Hepatic stellate cell (primary cell): Measurements from ENCODE around the gene SCCPDH.

Experiments used
- DNase-seq: peaks from one replicate; pipeline ENCODE4 v3.0.0; 2011; ENCODE audit warnings: low spot score

Gene SCCPDH

GRCh38 chr1:246786606-246787238 lies 62.5 kb downstream of the SCCPDH start:
- DNase-seq, result no peak

DNA sequence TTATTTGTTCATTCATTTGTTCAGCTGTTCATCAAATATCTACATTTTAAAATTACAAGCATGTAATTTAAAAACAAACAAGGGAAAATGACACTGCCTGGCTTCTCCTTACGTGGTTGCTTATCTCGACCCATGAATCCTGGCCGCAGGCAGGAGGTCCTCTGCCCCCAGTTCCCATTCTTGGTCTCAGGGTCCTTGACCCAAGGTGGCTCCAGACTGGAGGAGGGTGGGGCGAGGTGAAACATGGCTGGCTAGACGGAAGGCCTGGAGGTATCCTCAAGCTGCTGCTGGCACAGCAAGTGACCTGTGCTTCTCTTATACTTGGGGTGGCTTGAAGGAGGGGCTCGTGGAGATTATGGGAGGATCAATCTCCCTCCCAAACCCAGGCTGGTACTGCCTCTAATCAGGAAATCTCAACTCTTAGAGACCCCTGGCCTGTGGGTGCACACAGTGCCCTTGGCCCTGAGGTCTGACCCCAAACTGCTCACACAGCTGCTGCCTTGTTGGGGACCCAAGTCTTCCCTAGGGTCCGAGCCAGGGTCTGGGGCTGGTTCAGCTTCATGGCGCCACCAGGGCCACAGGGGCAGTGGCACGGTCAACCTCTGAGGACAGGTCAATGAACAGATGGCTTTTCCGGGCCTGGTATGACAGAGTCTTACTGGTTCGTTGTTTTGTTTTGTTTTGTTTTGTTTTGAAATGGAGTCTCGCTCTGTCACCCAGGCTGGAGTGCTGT lies 63.7 kb downstream of the SCCPDH start:
- no peak for DNase-seq

DNA sequence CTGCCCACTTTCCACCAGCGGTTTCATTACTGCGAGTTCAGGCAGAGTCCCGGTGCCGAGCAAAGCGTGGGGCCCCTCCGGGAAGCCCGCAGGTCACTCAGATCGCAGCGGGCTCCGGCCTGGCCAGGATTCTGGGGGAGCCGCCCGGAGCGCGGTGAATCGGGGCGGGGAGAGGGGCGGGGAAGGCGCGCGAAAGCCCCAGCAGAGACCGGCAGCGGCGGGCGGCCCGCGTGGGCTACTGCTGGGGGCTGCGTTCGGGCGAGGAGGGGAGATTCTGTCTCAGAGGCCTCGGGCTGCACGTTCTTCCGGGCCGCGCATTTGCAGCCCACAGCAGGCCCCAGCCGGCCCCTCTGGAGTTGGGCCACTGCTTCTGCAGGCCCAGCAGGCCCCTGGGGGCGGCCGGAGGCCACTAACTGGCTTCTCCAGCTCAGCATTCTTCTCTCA lies 64.7 kb downstream of the SCCPDH start:
- no peak for DNase-seq

- DNase-seq, result no peak
Measured at GRCh38 chr1:246789454-246790339, 65.5 kb downstream of the SCCPDH start.

DNA sequence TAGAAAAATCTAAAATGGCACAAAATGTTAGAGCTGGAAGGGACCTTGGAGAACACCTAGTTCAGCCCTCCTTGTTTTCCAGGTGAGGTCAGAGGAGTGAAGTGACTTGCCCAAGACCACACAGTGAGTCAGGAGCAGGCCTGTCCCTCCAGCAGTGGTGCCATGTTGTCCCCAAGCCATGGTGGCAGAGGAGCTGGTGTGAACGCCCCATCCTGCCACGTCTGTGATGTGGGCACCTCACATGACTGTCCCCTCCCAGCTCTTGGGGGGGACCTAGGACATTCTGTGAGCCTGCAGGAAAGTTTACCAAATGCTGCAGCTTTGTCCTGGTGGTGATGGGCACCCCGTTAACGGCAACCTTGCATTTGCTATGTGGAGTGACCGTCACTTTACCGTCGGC lies 66.2 kb downstream of the SCCPDH start:
- no peak for DNase-seq

GRCh38 chr1:246790833-246791232 lies 66.6 kb downstream of the SCCPDH start:
- DNase-seq, result no peak

DNA sequence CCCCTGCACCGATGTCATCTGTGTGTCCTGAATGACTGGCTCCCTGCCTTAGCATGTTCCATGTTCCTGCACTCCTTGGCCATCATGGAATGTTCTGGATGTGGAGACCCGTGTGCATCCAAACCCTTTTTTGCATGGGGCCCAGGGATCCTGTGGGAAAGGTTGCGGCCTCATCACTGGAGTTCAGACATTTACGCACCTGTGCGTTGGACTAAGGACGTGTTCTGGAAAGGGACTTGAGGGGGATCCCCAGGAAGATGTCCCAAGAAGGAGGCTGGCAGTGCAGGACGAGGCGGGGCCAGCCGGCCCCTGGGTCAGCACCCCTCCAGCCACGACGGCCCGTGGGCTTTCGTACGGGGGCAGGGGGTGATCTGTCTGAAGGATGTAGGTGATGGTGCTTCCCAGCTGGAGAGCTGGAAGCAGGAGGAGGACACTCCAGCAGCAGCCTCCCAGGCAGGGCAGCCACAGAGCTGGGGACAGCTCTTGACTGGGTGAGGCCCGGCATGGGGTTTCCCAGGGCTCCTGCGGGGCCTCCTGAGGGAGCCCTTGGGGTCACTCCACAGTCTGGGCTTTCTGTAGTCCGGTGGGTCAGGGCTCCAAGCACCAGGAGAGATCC lies 67.2 kb downstream of the SCCPDH start:
- no peak for DNase-seq

DNA sequence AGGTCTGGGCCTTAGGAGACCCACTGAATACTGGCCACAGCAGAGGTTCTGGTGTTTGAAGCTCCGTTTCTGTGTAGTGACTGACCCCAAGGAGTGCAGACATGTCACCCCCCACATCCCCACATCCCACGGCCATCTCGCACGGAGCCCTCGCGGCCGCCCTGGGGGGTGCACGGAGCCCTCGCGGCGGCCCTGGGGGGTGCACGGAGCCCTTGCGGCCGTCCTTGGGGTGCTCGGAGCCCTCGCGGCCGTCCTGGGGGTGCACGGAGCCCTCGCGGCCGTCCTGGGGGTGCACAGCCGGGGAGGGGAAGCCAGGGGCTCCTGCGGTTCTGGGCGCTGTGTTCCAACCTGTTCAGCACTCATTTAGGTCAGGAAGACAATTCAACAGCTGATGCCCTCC lies 68.4 kb downstream of the SCCPDH start:
- no peak for DNase-seq

DNA sequence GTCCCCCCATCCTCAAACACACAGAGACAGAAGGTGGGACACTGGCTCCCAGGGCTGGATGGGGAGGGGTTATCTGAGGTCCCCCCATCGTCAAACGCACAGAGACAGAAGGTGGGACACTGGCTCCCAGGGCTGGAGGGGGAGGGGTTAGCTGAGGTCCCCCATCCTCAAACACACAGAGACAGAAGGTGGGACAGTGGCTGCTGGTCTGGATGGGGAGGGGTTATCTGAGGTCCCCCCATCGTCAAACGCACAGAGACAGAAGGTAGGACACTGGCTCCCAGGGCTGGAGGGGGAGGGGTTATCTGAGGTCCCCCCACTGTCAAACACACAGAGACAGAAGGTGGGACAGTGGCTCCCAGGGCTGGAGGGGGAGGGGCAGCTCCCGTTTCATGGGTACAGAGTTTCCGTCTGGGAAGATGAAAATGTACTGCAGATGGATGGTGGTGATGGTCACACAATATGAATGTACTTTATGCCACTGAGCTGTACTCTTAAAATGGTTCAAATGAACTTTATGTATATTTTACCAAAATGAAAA lies 69.2 kb downstream of the SCCPDH start:
- DNase-seq, result no peak

DNA sequence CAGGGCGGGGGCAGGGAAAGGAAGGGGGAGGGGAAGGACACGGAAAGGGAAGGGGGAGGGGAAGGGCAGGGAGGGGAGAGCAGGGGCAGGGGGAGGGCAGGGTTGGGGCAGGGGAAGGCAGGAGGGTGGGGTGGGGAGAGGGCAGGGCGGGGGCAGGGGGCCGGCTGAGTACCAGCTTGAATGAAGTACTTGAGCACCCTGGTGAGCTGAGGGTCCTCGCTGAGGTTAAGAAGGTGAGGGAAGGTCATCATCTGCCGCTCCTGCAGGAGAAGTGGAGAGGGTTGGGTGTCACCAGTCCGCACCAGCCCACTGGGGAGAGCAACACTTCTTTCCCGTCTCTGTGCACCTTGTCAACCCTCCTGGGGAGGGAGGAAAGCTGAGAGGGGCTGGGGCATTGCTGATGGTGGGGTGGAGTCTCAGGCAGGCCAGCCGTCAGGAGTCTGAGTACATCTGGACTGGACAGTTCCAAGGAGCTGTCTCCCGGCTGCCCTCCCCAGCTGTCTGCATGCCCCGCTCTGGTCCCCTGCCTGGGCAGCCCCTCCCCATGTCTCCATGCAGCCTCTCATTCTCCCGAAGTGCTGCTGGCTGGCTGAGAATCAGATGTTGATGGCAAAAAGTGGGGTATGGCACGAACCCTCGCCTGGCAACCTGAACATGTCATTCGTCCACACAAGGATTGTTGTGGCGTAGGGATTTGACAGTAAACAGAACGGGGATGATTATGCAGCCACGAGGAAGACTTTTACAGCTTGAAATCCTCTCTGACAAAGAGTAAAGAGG lies 70.0 kb downstream of the SCCPDH start:
- DNase-seq, result no peak

DNA sequence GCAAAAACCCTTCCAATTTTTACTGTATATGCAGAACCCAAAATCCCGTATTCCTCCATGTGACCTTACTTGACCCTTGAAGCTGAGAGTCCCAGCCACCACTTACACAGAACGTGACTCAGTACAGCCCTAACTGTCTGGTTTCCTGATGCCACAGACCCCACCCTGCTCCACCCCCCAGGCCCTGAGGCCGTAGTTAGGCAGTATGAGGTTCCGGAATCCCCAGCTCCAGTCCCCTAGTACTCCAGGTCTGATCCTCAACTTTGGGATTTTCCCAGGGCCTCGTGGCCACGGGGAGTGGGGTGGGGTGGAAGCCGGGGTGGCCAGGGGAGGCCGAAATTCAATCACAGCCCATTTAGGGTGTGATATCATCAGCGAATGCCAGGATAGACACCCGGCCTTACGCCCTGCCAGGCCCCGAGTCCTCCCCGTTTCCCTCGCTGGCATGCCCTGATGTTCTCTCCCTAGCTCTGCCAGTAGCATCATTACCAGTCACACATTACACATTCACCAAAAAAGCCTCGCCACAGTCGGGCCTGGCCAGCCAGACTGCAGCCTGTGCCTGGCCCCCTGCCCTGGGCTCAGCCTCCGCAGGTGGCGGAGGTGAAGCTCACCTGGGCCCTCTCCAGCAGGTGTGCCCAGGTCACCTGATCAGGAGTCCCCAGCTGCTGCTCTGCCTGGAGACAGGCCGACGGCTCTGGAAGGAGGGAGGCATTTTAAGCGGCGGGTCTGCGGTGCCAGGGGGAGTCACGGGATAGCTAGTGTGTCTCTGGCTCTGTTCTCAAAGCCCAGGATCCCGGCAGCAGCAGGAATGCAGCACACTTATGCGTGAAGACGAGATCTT lies 70.8 kb downstream of the SCCPDH start:
- DNase-seq, result no peak

GRCh38 chr1:246795906-246796694 lies 71.9 kb downstream of the SCCPDH start:
- DNase-seq, result no peak

GRCh38 chr1:246797157-246797556 lies 72.9 kb downstream of the SCCPDH start:
- DNase-seq, result no peak

DNA sequence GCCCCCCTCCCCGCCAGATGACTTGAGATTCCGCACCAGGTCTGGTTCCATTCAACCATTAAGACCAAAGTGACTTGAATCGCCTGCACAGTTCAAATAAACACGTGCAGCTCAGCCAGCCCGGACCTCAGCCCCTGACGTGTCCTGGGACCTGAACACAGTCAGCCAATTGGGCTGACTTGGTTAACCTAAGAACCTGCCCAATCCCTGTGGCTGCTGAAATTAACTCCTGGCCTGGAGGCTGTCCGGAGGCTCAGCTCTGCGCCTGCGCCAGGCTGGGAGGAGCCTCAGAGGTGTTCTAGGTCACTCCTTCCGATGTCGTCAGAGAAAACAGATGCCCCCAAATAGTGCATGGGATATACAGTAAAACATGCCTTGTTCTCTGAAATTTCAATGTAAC lies 73.4 kb downstream of the SCCPDH start:
- DNase-seq, result no peak

- no peak for DNase-seq
Measured at GRCh38 chr1:246798107-246798506, 73.9 kb downstream of the SCCPDH start.

DNA sequence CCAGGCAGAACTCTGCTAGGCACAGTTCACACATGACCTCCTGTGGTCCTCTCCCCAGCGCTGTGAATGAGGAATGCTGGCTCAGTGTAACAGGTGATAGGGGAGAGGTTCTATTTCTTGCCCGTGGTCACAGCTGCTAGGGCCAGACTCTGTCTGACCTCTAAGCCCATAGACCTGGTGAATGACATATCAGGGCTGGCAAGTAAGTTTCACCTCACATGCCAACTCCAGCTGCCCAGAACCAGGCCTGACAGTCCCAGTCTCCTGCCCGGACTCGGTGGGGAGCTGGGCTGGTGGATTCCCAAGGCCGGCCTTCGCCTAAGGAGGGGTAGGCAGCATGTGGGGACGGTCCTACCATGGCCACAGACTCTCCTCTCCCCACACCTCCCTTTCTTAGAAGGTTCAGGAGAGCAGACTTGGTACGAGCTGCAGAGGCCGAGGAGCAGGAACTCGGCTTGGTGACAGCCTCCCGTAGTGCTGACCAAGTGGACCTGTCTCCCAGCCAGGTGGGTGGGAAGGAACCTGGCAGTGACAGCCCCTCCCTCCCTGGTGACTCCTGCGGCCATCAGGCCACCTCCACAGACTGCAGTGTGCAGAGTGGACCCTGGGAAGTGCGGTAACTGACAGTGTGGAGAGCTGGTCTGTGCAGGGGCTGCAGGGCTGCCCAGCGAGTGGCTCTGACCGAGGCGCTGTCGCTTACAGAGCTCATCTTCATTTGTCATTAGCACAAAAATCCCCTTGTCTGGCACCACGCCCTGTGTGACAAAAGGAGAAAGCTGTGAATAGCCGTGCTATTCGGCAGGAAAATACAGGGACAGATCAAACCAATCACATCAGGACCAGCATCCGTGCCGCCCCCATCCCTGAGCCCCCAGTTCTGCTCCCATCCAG lies 74.6 kb downstream of the SCCPDH start:
- DNase-seq, result no peak

DNA sequence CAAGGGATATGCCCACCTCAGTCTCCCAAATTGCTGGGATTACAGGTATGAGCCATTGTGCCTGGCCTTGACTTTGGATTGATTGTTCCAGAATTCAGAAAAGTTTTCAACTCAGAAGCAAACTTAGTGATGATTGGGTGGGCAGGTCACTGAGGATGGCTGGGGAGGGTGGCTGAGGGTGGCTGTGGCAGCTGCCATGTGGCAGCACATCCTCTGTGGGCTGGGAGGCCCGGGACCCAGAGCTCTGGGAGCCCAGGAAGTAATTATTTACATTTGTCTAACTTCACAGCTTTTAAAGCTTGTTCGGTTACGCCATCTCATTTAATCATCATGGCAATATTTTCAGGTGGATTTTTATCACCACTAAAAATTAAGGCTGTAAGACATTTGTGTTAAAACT lies 76.1 kb downstream of the SCCPDH start:
- no peak for DNase-seq

DNA sequence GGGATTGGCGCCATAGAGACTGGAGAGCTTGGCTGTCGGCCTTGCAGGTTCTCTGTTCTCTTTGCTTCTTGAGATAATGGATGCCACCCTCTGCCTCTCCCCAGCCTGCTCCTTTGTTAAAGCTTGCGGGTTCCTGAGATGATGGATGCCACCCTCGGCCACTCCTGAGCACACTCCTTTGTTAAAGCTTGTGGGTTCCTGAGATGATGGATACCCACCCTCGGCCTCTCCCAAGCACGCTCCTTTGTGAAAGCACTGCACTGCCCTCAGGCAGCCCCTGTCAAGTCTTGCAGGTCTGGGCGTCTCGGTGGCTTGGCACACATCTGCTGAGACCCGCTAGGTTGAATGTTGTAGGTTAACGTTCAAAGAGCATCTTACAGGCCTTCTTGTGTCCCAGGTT lies 76.5 kb downstream of the SCCPDH start:
- DNase-seq, result no peak
